WTC11 (cell line): ENCODE data around the gene EMC8.

Source experiments
- AFF4 ChIP-seq: sonication (generic); formaldehyde crosslinking; IDR thresholded peaks from 2 replicates; pipeline ENCODE4 v1.8.1; 2023; ENCODE audit warnings: mild to moderate bottlenecking, missing genetic modification reagents, borderline replicate concordance
- CTCF ChIP-seq: fragments of 200-600 bp; IDR thresholded peaks from 2 replicates; pipeline ENCODE4 v1.8.0; 2022; ENCODE audit warnings: antibody characterized with exemption
- HMGXB4 ChIP-seq: sonication (generic); formaldehyde crosslinking; IDR thresholded peaks from 2 replicates; pipeline ENCODE4 v1.8.1; 2023; ENCODE audit warnings: mild to moderate bottlenecking, moderate library complexity, missing genetic modification reagents
- ZBTB43 ChIP-seq: sonication (generic); formaldehyde crosslinking; IDR thresholded peaks from 2 replicates; pipeline ENCODE4 v1.8.1; 2023; ENCODE audit warnings: mild to moderate bottlenecking, missing genetic modification reagents

GRCh38 chr16:85754413-85754812 is 44.9 kb downstream of the EMC8 start:
- TF ChIP-seq ZBTB43 (CRISPR knock-in tag) (no peak), CTCF (no peak), HMGXB4 (CRISPR knock-in tag) (no peak), AFF4 (CRISPR knock-in tag) (no peak)
